Liver (tissue), 9 donors: ENCODE measurements around the gene MUC2. TPM values are rescaled to one million over a fixed set of nuclear protein-coding genes. Genes with fewer than 3 reads are reported as not detected.

Experiments
- DNase-seq: peaks from one replicate; pipeline ENCODE4 v3.0.0-alpha.2; 2017; ENCODE audit warnings: low spot score
- H3K27ac ChIP-seq, 2 donors: one replicate each; pipeline ENCODE4 v1.7.0; 2013; ENCODE audit warnings: inconsistent platforms in 2 of 2, low read length in 2 of 2, control low read depth in 1 of 2, low read depth in 1 of 2, mild to moderate bottlenecking in 1 of 2
- H3K27me3 ChIP-seq, 4 donors: one replicate each; pipeline versions ENCODE4 v1.6.1 to v1.7.0; 2013; ENCODE audit warnings: low read length in 3 of 4, inconsistent platforms in 1 of 4, mild to moderate bottlenecking in 1 of 4, moderate library complexity in 1 of 4; ENCODE audit not compliant: control insufficient read depth in 4 of 4, insufficient read depth in 4 of 4
- H3K36me3 ChIP-seq, 4 donors: one replicate each; pipeline versions ENCODE4 v1.6.1 to v1.7.0; 2013; ENCODE audit warnings: low read length in 3 of 4, mild to moderate bottlenecking in 3 of 4, low read depth in 1 of 4, moderate library complexity in 1 of 4; ENCODE audit not compliant: control insufficient read depth in 4 of 4, insufficient read depth in 3 of 4
- H3K4me1 ChIP-seq, 4 donors: one replicate each; pipeline versions ENCODE4 v1.6.1 to v1.7.0; 2013; ENCODE audit warnings: low read length in 3 of 4, mild to moderate bottlenecking in 3 of 4, moderate library complexity in 1 of 4; ENCODE audit not compliant: control insufficient read depth in 4 of 4, insufficient read depth in 4 of 4
- H3K4me3 ChIP-seq, 3 donors: one replicate each; pipeline versions ENCODE4 v1.6.1 to v1.7.0; 2013; ENCODE audit warnings: low read length in 3 of 3, control low read depth in 1 of 3, low read depth in 1 of 3, mild to moderate bottlenecking in 1 of 3
- H3K9ac ChIP-seq, 2 donors: one replicate each; pipeline ENCODE4 v1.7.0; 2013; ENCODE audit warnings: low read length in 2 of 2, mild to moderate bottlenecking in 2 of 2, moderate library complexity in 2 of 2, control low read depth in 1 of 2, low read depth in 1 of 2
- H3K9me3 ChIP-seq, 4 donors: one replicate each; pipeline versions ENCODE4 v1.6.1 to v1.7.0; 2013; ENCODE audit warnings: low read length in 3 of 4; ENCODE audit not compliant: control insufficient read depth in 4 of 4
- CTCF ChIP-seq: fragments of 150-350 bp; IDR thresholded peaks from 2 replicates; pipeline ENCODE4 v1.5.1; 2017; ENCODE audit warnings: improper control_type of control experiment, low read depth, low read length; ENCODE audit not compliant: missing input control
- EGR1 ChIP-seq, 2 donors: IDR thresholded peaks; 2 replicates each; pipeline ENCODE4 v1.6.1; 2016 to 2018; ENCODE audit warnings: antibody characterized with exemption in 2 of 2, low read depth in 2 of 2
- FOXA1 ChIP-seq: IDR thresholded peaks from 2 replicates; pipeline ENCODE4 v1.6.1; 2016; ENCODE audit warnings: antibody characterized with exemption
- FOXA2 ChIP-seq: IDR thresholded peaks from 2 replicates; pipeline ENCODE4 v1.6.1; 2016; ENCODE audit warnings: antibody characterized with exemption
- GABPA ChIP-seq, 2 donors: IDR thresholded peaks in 1 of 2; conservative IDR thresholded peaks in 1 of 2; 2 replicates each; pipeline ENCODE4 v1.6.1; 2016; ENCODE audit warnings: antibody characterized with exemption in 2 of 2, mild to moderate bottlenecking in 1 of 2, moderate library complexity in 1 of 2
- HNF4A ChIP-seq, 2 donors: conservative IDR thresholded peaks; 2 replicates each; pipeline ENCODE4 v1.6.1; 2016; ENCODE audit warnings: antibody characterized with exemption in 2 of 2, mild to moderate bottlenecking in 2 of 2
- HNF4G ChIP-seq: IDR thresholded peaks from 2 replicates; pipeline ENCODE4 v1.6.1; 2016; ENCODE audit warnings: antibody characterized with exemption
- JUND ChIP-seq, 2 donors: IDR thresholded peaks; 2 replicates each; pipeline ENCODE4 v1.6.1; 2016; ENCODE audit warnings: antibody characterized with exemption in 2 of 2
- NR2F2 ChIP-seq: IDR thresholded peaks from 2 replicates; pipeline ENCODE4 v1.6.1; 2016; ENCODE audit warnings: antibody characterized with exemption
- REST ChIP-seq: IDR thresholded peaks from 2 replicates; pipeline ENCODE4 v1.6.1; 2016; ENCODE audit warnings: antibody characterized with exemption, mild to moderate bottlenecking
- RXRA ChIP-seq, 2 donors: IDR thresholded peaks; 2 replicates each; pipeline ENCODE4 v1.6.1; 2017 to 2018; ENCODE audit warnings: antibody characterized with exemption in 2 of 2, mild to moderate bottlenecking in 1 of 2
- TAF1 ChIP-seq: conservative IDR thresholded peaks from 2 replicates; pipeline ENCODE4 v1.6.1; 2016; ENCODE audit warnings: antibody characterized with exemption, mild to moderate bottlenecking
- YY1 ChIP-seq: IDR thresholded peaks from 2 replicates; pipeline ENCODE4 v1.6.1; 2016; ENCODE audit warnings: antibody characterized with exemption, mild to moderate bottlenecking
- ZBTB33 ChIP-seq: IDR thresholded peaks from 2 replicates; pipeline ENCODE4 v1.6.1; 2016; ENCODE audit warnings: antibody characterized with exemption
- WGBS: extraction: QIAGEN DNeasy Blood & Tissue Kit; methylation state at CpG from one replicate; pipeline ENCODE4 v1.1.7; 2013; 5-methylcytosine and 5-hydroxymethylcytosine counted together
- polyA plus RNA-seq, 2 donors: library from polyadenylated mRNA; stranded (reverse) in 1 of 2; unstranded in 1 of 2; fragments of 200-250 nt in 1 of 2; fragments of >200 nt in 1 of 2; fragmentation: Nextera tagmentation in 1 of 2; extraction: Ambion mirVana in 1 of 2; gene quantifications; one replicate each; pipeline versions ENCODE4 v1.2.1 to v1.2.3, GENCODE V29; 2013 to 2015
- total RNA-seq, 2 donors: library from RNA; depleted of rRNA; stranded (reverse); fragments of >200 nt; gene quantifications; one replicate each; pipeline ENCODE4 v1.2.3, GENCODE V29; 2014
- TF ChIP-seq, protein P1 (sequence below): IDR thresholded peaks from 2 replicates; pipeline ENCODE4 v1.6.1; 2016; ENCODE audit warnings: antibody characterized with exemption
- TF ChIP-seq, protein P2 (sequence below): IDR thresholded peaks from 2 replicates; pipeline ENCODE4 v1.6.1; 2016; ENCODE audit warnings: antibody characterized with exemption
- donor health status: healthy.
- donor health status: healthy.
- donor health status: healthy.
- donor health status: healthy.
- donor health status: healthy.

Gene MUC2
- total and polyA plus RNA-seq, 4 donors: under 0.01 TPM; not detected in 3

DNA sequence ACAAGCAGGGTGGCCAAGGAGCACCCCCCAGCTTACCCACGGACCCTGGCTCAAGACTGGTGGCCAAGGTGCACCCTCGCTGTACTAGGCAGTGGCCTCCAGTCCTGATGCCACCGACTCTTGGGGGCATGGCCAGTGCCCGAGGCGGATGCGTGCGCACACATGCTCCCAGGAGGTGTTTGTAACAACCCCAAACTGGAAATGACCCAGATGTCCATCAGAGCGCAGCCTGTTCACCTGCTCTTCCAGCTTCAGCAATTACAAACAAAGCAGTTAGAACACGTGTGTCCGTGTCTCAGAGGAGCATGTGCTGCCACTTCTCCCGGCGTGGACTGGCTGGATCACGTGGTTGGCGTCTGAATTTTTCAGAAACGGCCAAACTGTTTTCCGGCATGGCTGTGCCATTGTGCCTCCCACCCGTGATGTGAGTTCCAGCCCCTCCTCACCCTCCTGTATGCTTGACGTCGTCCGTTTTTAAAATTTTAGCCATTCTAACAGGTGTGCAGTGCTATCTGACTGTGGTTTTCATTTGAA, 31.0 kb upstream of the MUC2 start:
- no peak for DNase-seq
- H3K36me3 ChIP-seq: no peaks in the 10 kb centered on the region
- H3K27me3 ChIP-seq: peaks cover 0 to 4% (median 0%) of the 10 kb centered on the region in 4 donors
- 86% methylated on average over 20 of the region's 20 CpGs for WGBS
- TF ChIP-seq ZBTB33 (no peak), REST (no peak), HNF4A (conservative IDR thresholded peaks at IDR 0.05) (no peak), EGR1 (IDR thresholded peaks at IDR 0.05; ENCODE audit: low read depth in 2 of 2) (no peak), JUND (IDR thresholded peaks at IDR 0.05) (no peak), NR2F2 (no peak), FOXA2 (no peak), TAF1 (no peak), YY1 (no peak), RXRA (IDR thresholded peaks at IDR 0.05) (no peak), HNF4G (no peak), GABPA (IDR thresholded peaks at IDR 0.05 in 1 of 2, conservative IDR thresholded peaks at IDR 0.05 in 1 of 2) (no peak)
- TF ChIP-seq, protein P1, sequence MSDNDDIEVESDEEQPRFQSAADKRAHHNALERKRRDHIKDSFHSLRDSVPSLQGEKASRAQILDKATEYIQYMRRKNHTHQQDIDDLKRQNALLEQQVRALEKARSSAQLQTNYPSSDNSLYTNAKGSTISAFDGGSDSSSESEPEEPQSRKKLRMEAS: no peak
- TF ChIP-seq, protein P2, sequence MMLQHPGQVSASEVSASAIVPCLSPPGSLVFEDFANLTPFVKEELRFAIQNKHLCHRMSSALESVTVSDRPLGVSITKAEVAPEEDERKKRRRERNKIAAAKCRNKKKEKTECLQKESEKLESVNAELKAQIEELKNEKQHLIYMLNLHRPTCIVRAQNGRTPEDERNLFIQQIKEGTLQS: no peak
- H3K9me3 ChIP-seq: no peaks in the 10 kb centered on the region
- H3K4me1 ChIP-seq: peaks cover 0 to 5% (median 0%) of the 10 kb centered on the region in 4 donors
- no peak overlapping the region for H3K4me3 ChIP-seq
- H3K27ac ChIP-seq: no peak overlapping the region
- H3K9ac ChIP-seq: no peak overlapping the region

DNA sequence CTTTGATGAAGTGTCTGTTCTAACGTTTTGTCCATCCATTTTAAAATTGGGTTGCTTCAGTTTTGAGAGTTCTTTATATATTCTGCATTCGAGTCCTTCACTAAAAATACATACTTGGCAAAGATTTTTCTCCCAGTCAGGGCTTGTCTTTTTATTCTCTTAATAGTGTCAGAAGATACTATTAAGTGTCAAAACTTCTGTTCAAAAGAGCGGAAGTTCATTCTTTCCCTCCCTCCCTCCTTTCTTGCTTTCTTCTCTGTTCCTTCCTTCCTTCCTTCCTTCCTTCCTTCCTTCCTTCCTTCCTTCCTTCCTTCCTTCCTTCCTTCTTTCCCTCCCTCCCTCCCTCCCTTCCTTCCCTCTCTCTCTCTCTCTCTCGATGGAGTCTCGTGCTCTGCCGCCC, 30.5 kb upstream of the MUC2 start:
- H3K27ac ChIP-seq: no peak overlapping the region
- no peak for DNase-seq
- peaks cover 0 to 4% (median 0%) of the 10 kb centered on the region in 4 donors for H3K27me3 ChIP-seq
- H3K9me3 ChIP-seq: no peaks in the 10 kb centered on the region
- WGBS: 78% methylated on average over 6 of the region's 6 CpGs
- no peak overlapping the region for H3K4me3 ChIP-seq
- no peak for TF ChIP-seq NR2F2
- no peak for TF ChIP-seq HNF4G
- TF ChIP-seq EGR1 (IDR thresholded peaks at IDR 0.05; ENCODE audit: low read depth in 2 of 2): no peak
- no peak for TF ChIP-seq FOXA1
- TF ChIP-seq, protein P2: no peak
- TF ChIP-seq TAF1: no peak
- TF ChIP-seq YY1: no peak
- no peak for TF ChIP-seq JUND (IDR thresholded peaks at IDR 0.05)
- no peak for TF ChIP-seq GABPA (IDR thresholded peaks at IDR 0.05 in 1 of 2, conservative IDR thresholded peaks at IDR 0.05 in 1 of 2)
- no peak for TF ChIP-seq RXRA (IDR thresholded peaks at IDR 0.05)
- TF ChIP-seq REST: no peak
- no peak for TF ChIP-seq CTCF
- no peak for TF ChIP-seq ZBTB33
- no peak overlapping the region for H3K9ac ChIP-seq
- H3K36me3 ChIP-seq: no peaks in the 10 kb centered on the region
- peaks cover 0 to 5% (median 0%) of the 10 kb centered on the region in 4 donors for H3K4me1 ChIP-seq
